ENCODE measurements around the gene CNPY1. TPM values are rescaled to one million over a fixed set of nuclear protein-coding genes. Genes with fewer than 3 reads are reported as not detected.

CNPY1 gene
- total and polyA plus RNA-seq, 2 of the 8 experiments (the other 6 are each of a cell fraction or from before 2014, with no cell fraction given) = not detected

GRCh38 chr7:155594961-155595366 is 48.6 kb upstream of the CNPY1 start:
- Histone ChIP-seq H2AK5ac (ENCODE audit: low read depth, low read length) (no peak overlapping the region), H3K27me3 (replicated peaks in 1 of 4; ENCODE audit: control insufficient read depth in 3 of 4, extremely low read depth in 1 of 4, insufficient read depth in 3 of 4, low read length in 3 of 4) (no peaks in the 10 kb centered on the region), H2BK12ac (ENCODE audit: low read depth, low read length) (peak overlapping the region; percentile 40; the same call in 1 of the 2 replicates), H3K4ac (replicated peaks; ENCODE audit: insufficient read length, low read depth, low read length) (no peak overlapping the region), H3K36me3 (ENCODE audit: control insufficient read depth in 2 of 4, insufficient read depth in 4 of 4, low read length in 3 of 4) (no peaks in the 10 kb centered on the region), H3K9me3 (ENCODE audit: insufficient read depth in 2 of 2, low read depth in 1 of 2, low read length in 1 of 2) (no peaks in the 10 kb centered on the region), H2BK20ac (ENCODE audit: low read length) (no peak overlapping the region), H2BK15ac (ENCODE audit: low read length) (no peak overlapping the region), H3K4me2 (ENCODE audit: insufficient read depth in 1 of 2, low read depth in 2 of 2, low read length in 2 of 2) (peak overlapping the region; percentile 2 to 15; a peak in 1 of 4 replicates), H3K4me1 (replicated peaks in 1 of 4; ENCODE audit: control insufficient read depth in 3 of 4, insufficient read depth in 4 of 4, low read length in 3 of 4) (peaks cover 4 to 8% (median 5%) of the 10 kb centered on the region in 4 experiments; a peak in 6 of 7 replicates), H3K79me1 (ENCODE audit: low read depth, low read length) (no peaks in the 10 kb centered on the region), H2AFZ (ENCODE audit: low read length) (0 out of 2 replicates have a peak overlapping the region, but pooled peaks have one; percentile 68), H4K5ac (ENCODE audit: insufficient read length, low read depth, low read length) (no peak overlapping the region), H3K23me2 (ENCODE audit: low read depth, low read length) (no peaks in the 10 kb centered on the region), H2BK5ac (ENCODE audit: low read depth, low read length) (peak overlapping the region; percentile 40; the same call in 1 of the 2 replicates), H3K4me3 (ENCODE audit: extremely low read depth in 1 of 4, insufficient read depth in 2 of 4, low read depth in 3 of 4, low read length in 4 of 4) (no peak overlapping the region), H4K20me1 (replicated peaks in 1 of 2; ENCODE audit: control insufficient read depth in 1 of 2, insufficient read depth in 2 of 2, low read length in 2 of 2) (no peaks in the 10 kb centered on the region), H3K18ac (ENCODE audit: extremely low read depth, low read length) (no peak overlapping the region), H4K91ac (replicated peaks; ENCODE audit: insufficient read length, low read length) (no peak overlapping the region), H2BK120ac (replicated peaks; ENCODE audit: low read depth, low read length) (no peak overlapping the region), H3K14ac (ENCODE audit: insufficient read length) (no peak overlapping the region), H4K8ac (ENCODE audit: extremely low read depth, insufficient read depth, low read length) (no peak overlapping the region), H3K9ac (replicated peaks in 1 of 4; ENCODE audit: extremely low read depth in 1 of 4, low read depth in 3 of 4, low read length in 3 of 4) (no peak overlapping the region), H3K56ac (replicated peaks; ENCODE audit: insufficient read length, low read depth, low read length) (no peak overlapping the region), H3K79me2 (ENCODE audit: control insufficient read depth in 1 of 2, insufficient read depth in 2 of 2, low read length in 2 of 2) (no peaks in the 10 kb centered on the region), H3K27ac (ENCODE audit: low read depth, low read length) (no peak overlapping the region), H3K23ac (ENCODE audit: insufficient read length) (no peak overlapping the region)
- CTCF ChIA-PET (ENCODE audit: partially characterized antibody) = interaction anchor here (0.5 to 6.3 kb wide), 5 partner anchors 7 to 196 kb away, joined by 3 to 64 read pairs (median 4); partner anchors contain the start of gene CNPY1
- DNase-seq (ENCODE audit: low read depth in 1 of 2, low spot score in 2 of 2) = peak in 1 of 2 experiments; percentile 27
- peak; percentile 50 for FAIRE-seq
- POLR2A ChIA-PET (ENCODE audit: partially characterized antibody) = interaction anchor here (1.0 kb wide), 1 partner anchor 27 kb away, joined by 3 read pairs; no protein-coding TSS in a partner anchor
- WGBS, 2 experiments (ENCODE audit: extremely low coverage in 1 of 2, insufficient coverage in 1 of 2, insufficient read length in 1 of 2, insufficient replicate concordance in 2 of 2, low coverage in 1 of 2, low lambda C conversion rate in 2 of 2, missing lambda C conversion rate in 1 of 2) = 29% methylated on average over 1 of the region's 3 CpGs; no CpG with 5 or more reads in 1 of the 2 experiments
- TF ChIP-seq TCF12 (IDR thresholded peaks at IDR 0.05; ENCODE audit: low read depth, low read length) (no peak), CTBP2 (IDR thresholded peaks at IDR 0.05; ENCODE audit: borderline replicate concordance, insufficient read depth, insufficient read length, low read length) (no peak), BRCA1 (IDR thresholded peaks at IDR 0.05; ENCODE audit: low read depth, low read length) (no peak), SRF (IDR thresholded peaks at IDR 0.05; ENCODE audit: low read depth, low read length) (no peak), SUZ12 (IDR thresholded peaks at IDR 0.05; ENCODE audit: low read length) (no peak), EGR1 (IDR thresholded peaks at IDR 0.05; ENCODE audit: borderline replicate concordance, low read depth, low read length) (no peak), YY1 (IDR thresholded peaks at IDR 0.05; ENCODE audit: low read depth, low read length) (no peak), GTF2F1 (IDR thresholded peaks at IDR 0.05; ENCODE audit: borderline replicate concordance, low read depth, low read length) (no peak), POLR2AphosphoS5 (IDR thresholded peaks at IDR 0.05; ENCODE audit: low read depth, low read length) (no peak)

Measured in H1 (cell line).